VCaP (cell line): ENCODE results near the gene LHB.

ENCODE experiments used
- H3K27ac ChIP-seq: fragments of 450-650 bp; 2 replicates; pipeline ENCODE4 v1.5.1; 2017
- TF ChIP-seq, protein P1 (sequence below): fragments of 450-650 bp; conservative IDR thresholded peaks from 2 replicates; pipeline ENCODE4 v1.5.1; 2017; ENCODE audit warnings: mild to moderate bottlenecking, moderate library complexity

LHB gene

DNA sequence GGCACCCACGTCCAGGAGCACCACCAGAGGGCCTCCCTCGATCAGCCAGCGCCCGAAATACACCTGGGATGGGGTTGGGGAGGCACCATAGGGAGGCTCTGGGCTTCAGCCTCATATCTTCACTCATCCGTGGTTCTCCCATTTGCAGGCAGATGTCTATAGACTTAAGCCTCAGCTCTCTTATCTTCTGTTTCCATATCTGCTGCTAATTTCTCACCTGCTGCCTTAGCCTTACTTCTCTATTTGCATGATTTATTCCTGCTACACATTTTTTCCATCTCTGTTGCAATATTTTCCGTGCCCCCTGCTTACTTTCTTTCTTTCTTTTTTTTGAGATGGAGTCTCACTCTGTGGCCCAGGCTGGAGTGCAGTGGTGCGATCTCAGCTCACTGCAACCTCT is 29.6 kb downstream of the LHB start:
- TF ChIP-seq, protein P1, sequence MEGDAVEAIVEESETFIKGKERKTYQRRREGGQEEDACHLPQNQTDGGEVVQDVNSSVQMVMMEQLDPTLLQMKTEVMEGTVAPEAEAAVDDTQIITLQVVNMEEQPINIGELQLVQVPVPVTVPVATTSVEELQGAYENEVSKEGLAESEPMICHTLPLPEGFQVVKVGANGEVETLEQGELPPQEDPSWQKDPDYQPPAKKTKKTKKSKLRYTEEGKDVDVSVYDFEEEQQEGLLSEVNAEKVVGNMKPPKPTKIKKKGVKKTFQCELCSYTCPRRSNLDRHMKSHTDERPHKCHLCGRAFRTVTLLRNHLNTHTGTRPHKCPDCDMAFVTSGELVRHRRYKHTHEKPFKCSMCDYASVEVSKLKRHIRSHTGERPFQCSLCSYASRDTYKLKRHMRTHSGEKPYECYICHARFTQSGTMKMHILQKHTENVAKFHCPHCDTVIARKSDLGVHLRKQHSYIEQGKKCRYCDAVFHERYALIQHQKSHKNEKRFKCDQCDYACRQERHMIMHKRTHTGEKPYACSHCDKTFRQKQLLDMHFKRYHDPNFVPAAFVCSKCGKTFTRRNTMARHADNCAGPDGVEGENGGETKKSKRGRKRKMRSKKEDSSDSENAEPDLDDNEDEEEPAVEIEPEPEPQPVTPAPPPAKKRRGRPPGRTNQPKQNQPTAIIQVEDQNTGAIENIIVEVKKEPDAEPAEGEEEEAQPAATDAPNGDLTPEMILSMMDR = no peak; the same call in 1 of the 2 replicates
- no peak overlapping the region for H3K27ac ChIP-seq

- TF ChIP-seq, protein P1 = no peak
- H3K27ac ChIP-seq = no peak overlapping the region
Observed at GRCh38 chr19:48986211-48986610, 30.7 kb downstream of the LHB start.

- H3K27ac ChIP-seq = no peak overlapping the region
- TF ChIP-seq, protein P1 = no peak
Observed at GRCh38 chr19:48985711-48986110, 31.2 kb downstream of the LHB start.

DNA sequence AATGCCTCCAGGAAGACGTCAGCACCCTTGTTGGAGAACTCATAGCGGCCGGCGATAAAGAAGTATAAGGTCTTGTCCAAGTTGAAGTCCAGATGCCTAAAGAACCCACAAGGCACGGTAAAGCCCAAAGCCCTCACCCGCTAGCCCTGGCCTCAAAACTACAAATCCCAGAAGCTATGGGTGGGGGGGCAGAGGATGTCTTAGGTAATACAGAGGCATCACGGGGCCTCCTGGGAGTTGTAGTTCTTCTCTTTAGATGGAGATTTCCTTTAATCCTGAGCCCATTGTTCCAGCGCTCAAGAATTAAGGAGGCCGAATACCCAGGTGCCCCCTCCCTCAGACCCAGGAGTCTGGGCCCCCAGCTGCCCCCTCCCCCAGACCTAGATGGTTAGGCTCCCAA is 34.6 kb downstream of the LHB start:
- TF ChIP-seq, protein P1 = no peak
- no peak overlapping the region for H3K27ac ChIP-seq

GRCh38 chr19:48977061-48977460 is 39.8 kb downstream of the LHB start:
- no peak overlapping the region for H3K27ac ChIP-seq
- TF ChIP-seq, protein P1 = no peak

GRCh38 chr19:48975947-48976847 is 40.7 kb downstream of the LHB start:
- TF ChIP-seq, protein P1 = no peak
- no peak overlapping the region for H3K27ac ChIP-seq

GRCh38 chr19:48970923-48971395 is 45.9 kb downstream of the LHB start:
- TF ChIP-seq, protein P1 = peak; percentile 94
- no peak overlapping the region for H3K27ac ChIP-seq
